NCI-H345 treated with DMSO at 0.1 percent for 48 hours (cell line): Measurements from ENCODE around the gene KLB.
"Not testable (repeated sequence)": the region's sequence is repeated elsewhere in the genome, so short reads cannot be mapped to it uniquely, and the experiment has no call there.

Experiments
- DNase-seq: peaks from one replicate; lab custom pipeline; 2025; ENCODE audit not compliant: unreplicated experiment; lab: John Stamatoyannopoulos, UW

Gene KLB

DNA sequence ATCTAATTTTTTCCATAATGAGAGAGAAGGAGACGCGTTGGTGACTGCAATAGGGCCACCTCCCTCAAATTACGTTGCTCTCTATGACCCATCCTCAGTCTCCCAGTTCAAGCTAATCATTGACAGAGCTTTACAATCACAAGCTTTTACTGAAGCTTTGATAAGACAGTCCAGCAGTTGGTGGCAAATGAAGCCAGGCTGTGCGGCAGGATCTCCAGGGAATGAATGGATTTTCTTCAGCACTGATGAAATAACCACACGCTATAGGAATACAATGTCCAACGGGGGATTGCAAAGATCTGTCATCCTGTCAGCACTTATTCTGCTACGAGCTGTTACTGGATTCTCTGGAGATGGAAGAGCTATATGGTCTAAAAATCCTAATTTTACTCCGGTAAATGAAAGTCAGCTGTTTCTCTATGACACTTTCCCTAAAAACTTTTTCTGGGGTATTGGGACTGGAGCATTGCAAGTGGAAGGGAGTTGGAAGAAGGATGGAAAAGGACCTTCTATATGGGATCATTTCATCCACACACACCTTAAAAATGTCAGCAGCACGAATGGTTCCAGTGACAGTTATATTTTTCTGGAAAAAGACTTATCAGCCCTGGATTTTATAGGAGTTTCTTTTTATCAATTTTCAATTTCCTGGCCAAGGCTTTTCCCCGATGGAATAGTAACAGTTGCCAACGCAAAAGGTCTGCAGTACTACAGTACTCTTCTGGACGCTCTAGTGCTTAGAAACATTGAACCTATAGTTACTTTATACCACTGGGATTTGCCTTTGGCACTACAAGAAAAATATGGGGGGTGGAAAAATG is at the start of gene KLB:
KLB (plus strand) TSS at position 168 of the 821 bp plus-strand sequence; CDS start at position 188, 20 bp downstream.
- DNase-seq, result no peak

- no peak for DNase-seq
These were observed 49.7 kb upstream of the KLB start for GRCh38 chr4:39357002-39357401.

- DNase-seq, result not testable (repeated sequence)
These were observed 46.1 kb upstream of the KLB start for GRCh38 chr4:39360611-39361010.

- DNase-seq, result no peak
These were observed 43.9 kb upstream of the KLB start for GRCh38 chr4:39362827-39363226.

- no peak for DNase-seq
These were observed 42.8 kb upstream of the KLB start for GRCh38 chr4:39363773-39364393.

DNA sequence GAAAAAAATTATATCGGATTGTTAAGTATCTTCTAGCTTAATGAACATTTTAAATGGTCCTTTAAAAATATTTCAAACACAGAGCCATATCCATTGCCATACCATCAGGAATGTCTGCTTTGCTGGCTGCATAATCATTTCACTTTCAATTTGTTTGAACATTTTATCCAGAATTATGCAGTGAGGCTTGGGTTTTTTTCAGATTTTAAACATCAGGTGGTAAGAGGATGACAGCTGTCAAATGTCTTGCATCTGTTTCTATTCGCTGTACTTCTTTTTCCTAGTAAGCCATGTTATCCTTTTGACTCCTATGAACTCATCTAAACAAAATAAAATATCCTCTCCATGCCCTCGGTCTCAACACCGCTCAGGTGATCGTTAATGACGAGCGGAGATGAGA is 41.4 kb upstream of the KLB start:
- DNase-seq, result no peak

- DNase-seq, result peak; percentile 69
These were observed 40.6 kb upstream of the KLB start, which contains the start of gene RFC1 for GRCh38 chr4:39365830-39366771. RFC1 (minus strand) TSS chr4:39366362; CDS start chr4:39366241, 121 bp downstream.

- DNase-seq, result no peak
These were observed 39.6 kb upstream of the KLB start for GRCh38 chr4:39367166-39367565.

- DNase-seq, result no peak
These were observed 37.4 kb upstream of the KLB start for GRCh38 chr4:39369301-39369700.

GRCh38 chr4:39371209-39371608 is 35.5 kb upstream of the KLB start:
- DNase-seq, result not testable (repeated sequence)

DNA sequence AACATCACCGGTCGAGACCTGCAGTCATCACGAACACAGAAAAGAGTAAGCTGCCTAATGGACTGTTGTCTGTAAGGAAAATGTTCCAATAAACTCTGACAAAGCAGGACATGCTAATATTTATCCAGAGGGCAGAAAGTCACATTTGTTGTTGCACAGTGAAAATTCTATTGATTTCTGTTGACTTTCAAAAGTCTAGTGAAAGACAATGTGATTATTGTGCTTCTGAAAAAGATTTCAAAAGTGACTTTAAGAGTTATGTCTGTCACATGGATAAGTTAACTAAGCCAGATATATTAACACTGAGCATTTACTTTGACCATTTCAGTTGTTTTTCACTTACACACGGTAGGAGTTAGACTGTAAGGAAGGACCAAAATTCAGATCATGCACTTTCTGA is 31.3 kb upstream of the KLB start:
- DNase-seq, result no peak

DNA sequence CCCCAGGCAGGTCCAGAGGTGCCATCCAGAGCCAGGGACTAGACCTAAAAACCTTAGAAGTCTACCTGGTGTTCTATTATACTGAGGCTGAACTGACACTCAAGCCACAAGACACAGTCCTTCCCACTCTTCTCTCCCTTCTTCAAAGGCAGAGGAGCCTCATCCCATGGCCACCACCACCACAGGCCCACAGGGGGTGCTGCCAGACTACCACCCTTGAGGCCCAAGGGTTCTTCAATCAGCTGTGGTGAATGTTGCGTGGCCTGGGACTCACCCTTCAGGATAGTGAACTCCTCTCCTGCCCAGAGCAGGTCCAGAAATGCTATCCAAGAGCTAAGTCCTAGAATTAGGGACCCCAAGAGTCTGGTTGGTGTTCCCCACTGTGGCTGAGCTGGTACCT is 23.0 kb upstream of the KLB start:
- no peak for DNase-seq

GRCh38 chr4:39384563-39384962 is 22.2 kb upstream of the KLB start:
- DNase-seq, result no peak

DNA sequence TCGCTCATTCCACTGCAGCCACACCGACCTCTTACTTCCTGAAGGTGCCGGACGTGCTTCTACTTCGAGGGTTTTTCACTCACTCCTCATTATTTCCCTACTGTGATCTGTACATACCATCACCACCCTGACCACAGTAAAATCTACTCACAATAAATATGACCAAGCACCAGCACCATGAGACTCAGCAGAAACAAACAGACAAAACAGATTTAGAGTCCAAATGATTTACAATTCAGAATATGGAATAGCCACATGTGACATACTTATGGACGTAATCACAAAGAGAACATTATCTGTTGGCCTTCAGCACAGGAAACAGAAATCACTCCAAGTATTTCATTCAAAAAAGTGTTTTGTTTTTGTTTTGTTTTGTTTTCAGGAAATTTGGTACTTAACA is 16.1 kb upstream of the KLB start:
- no peak for DNase-seq

DNA sequence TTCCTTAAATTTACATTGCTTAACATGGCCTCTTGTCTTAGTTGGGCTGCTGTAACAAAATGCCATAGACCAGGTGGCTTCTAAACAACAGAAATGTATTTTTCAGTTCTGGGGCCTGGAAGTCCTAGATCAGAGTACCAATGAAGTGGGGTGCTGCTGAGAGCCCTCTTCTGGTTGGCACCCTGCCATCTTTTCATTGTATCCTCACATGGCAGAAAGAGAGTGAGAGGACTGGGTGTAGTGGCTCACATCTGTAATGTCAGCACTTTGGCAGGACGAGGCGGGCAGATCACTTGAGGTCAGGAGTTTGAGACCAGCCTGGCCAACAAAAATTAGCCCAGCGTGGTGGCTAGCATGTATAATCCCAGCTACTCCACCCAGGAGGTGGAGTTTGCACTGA is 12.0 kb upstream of the KLB start:
- no peak for DNase-seq

DNA sequence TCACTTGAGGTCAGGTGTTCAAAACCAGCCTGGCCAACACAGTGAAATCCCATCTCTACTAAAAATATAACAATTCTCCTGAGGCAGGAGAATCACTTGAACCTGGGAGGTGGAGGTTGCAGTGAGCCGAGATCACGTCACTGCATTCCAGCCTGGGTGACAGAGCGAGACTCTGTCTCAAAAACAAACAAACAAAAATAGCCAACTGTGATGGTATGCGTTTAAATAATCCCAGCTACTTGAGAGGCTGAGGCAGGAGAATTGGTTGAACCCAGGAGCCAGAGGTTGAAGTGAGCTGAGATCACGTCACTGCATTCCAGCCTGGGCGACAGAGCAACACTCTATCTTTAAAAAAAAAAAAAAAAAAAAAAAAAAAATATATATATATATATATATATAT is 5.1 kb upstream of the KLB start:
- DNase-seq, result not testable (repeated sequence)

GRCh38 chr4:39407584-39407885 is 805 bp downstream of the KLB start:
- no peak for DNase-seq

DNA sequence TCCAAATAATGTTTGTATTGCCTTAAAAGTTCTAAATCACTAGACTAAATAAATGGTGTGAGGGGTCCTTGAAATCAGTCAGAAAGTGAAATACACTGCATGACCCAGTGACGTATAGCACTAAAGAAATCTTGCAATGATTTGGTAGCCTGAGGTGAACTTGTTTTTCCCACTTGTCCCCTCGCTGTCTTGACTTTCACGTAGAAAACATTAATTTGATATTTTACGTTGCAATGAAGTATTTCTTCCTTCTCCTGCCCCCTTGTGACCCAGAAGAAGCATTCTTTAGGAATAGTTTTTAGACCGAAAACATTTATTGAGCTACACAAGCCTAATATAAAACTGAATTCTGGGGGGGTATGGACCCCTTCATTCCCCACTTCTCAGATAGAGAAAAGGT is 3.7 kb downstream of the KLB start:
- DNase-seq, result no peak

- DNase-seq, result not testable (repeated sequence)
These were observed 4.8 kb downstream of the KLB start for GRCh38 chr4:39411561-39411960.

GRCh38 chr4:39415678-39416283 is 9.1 kb downstream of the KLB start:
- no peak for DNase-seq

- DNase-seq, result no peak
These were observed 15.5 kb downstream of the KLB start for GRCh38 chr4:39422247-39422646.
